Lower leg skin (tissue), 4 donors: ENCODE measurements around the gene ANO1. TPM values are rescaled to one million over a fixed set of nuclear protein-coding genes. Genes with fewer than 3 reads are reported as not detected.

Experiments
- DNase-seq, 2 donors: peaks; one replicate each; pipeline ENCODE4 v3.0.0-alpha.2; 2019; ENCODE audit warnings: low spot score in 2 of 2
- H3K4me3 ChIP-seq: fragments of 200-600 bp; sonication (generic); 2 replicates; pipeline ENCODE4 v1.5.1; 2017; ENCODE audit warnings: mild to moderate bottlenecking, low read depth; ENCODE audit not compliant: poor library complexity, severe bottlenecking
- POLR2A ChIP-seq, 2 donors: fragments of 450-650 bp; IDR thresholded peaks; one replicate each; pipeline ENCODE4 v1.6.1; 2016 to 2017; ENCODE audit warnings: antibody characterized with exemption in 2 of 2, mild to moderate bottlenecking in 1 of 2, moderate library complexity in 1 of 2
- WGBS, 2 donors: methylation state at CpG; one replicate each; pipeline ENCODE4 v1.1.5; 2018; 5-methylcytosine and 5-hydroxymethylcytosine counted together
- intact Hi-C: fragments of 100-400 bp; cut with DNase I; formaldehyde crosslinking; loops from one replicate; pipeline ENCODE4 v1.15.0; 2023; ENCODE audit warnings: low total_unique reads
- total RNA-seq, 4 donors: library from RNA; depleted of rRNA; stranded (reverse); fragments of >200 nt; gene quantifications; one replicate each; pipeline ENCODE4 v1.1.0, GENCODE V29; 2016
- TF ChIP-seq, protein P1 (sequence below), 3 donors: fragments of 450-650 bp; IDR thresholded peaks; one replicate each; pipeline ENCODE4 v1.5.1; 2016; ENCODE audit warnings: antibody characterized with exemption in 3 of 3, mild to moderate bottlenecking in 3 of 3, moderate library complexity in 2 of 3

Gene ANO1
- total RNA-seq, 4 donors from 2014 or later = 55.1 to 106 (median 76.8) TPM

DNA sequence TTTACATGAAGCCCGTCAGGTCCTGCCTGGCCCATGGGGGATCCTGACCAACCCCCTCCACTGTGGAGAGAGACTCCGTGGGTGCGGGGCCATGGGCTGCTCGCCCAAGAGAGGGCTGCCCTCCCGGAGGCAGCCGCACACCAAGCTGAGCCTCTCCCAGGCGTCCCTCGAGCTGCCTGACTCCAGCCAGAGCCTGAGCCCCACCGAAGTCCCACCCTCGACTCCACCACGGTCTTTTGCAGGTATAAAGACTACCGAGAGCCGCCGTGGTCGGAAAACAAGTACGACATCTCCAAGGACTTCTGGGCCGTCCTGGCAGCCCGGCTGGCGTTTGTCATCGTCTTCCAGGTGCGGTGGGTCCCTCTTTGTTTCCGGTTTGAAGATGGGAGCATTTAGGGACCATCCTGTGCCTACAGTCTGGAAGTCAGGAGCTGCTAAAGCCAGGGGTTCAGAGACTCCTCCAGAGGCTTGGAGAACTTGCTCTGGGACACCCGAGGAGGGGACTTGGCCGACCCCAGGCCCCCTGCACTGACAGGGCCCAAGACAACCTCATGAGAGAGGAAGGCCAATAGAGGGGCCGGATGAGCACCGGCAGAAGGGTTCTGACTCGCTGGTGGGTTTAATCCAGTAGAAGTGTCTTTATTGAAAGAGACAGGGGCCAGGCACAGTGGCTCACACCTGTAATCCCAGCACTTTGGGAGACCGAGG lies 107.4 kb downstream of the ANO1 start:
- H3K4me3 ChIP-seq = no peak overlapping the region
- no peak for DNase-seq
- TF ChIP-seq, protein P1, sequence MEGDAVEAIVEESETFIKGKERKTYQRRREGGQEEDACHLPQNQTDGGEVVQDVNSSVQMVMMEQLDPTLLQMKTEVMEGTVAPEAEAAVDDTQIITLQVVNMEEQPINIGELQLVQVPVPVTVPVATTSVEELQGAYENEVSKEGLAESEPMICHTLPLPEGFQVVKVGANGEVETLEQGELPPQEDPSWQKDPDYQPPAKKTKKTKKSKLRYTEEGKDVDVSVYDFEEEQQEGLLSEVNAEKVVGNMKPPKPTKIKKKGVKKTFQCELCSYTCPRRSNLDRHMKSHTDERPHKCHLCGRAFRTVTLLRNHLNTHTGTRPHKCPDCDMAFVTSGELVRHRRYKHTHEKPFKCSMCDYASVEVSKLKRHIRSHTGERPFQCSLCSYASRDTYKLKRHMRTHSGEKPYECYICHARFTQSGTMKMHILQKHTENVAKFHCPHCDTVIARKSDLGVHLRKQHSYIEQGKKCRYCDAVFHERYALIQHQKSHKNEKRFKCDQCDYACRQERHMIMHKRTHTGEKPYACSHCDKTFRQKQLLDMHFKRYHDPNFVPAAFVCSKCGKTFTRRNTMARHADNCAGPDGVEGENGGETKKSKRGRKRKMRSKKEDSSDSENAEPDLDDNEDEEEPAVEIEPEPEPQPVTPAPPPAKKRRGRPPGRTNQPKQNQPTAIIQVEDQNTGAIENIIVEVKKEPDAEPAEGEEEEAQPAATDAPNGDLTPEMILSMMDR (IDR thresholded peaks at IDR 0.05) = no peak
- no peak for TF ChIP-seq POLR2A (IDR thresholded peaks at IDR 0.05)
- intact Hi-C loops = no loop called here
- 91 to 92% methylated on average over 22 to 28 of the region's 28 CpGs for WGBS, 2 donors

- intact Hi-C loops = no loop called here
- 60 to 91% methylated on average over 1 to 6 of the region's 6 CpGs for WGBS, 2 donors
- no peak overlapping the region for H3K4me3 ChIP-seq
- DNase-seq = no peak
- TF ChIP-seq, protein P1 (IDR thresholded peaks at IDR 0.05) = no peak
- TF ChIP-seq POLR2A (IDR thresholded peaks at IDR 0.05) = no peak
These were observed 108.3 kb downstream of the ANO1 start for GRCh38 chr11:70186420-70186819.

DNA sequence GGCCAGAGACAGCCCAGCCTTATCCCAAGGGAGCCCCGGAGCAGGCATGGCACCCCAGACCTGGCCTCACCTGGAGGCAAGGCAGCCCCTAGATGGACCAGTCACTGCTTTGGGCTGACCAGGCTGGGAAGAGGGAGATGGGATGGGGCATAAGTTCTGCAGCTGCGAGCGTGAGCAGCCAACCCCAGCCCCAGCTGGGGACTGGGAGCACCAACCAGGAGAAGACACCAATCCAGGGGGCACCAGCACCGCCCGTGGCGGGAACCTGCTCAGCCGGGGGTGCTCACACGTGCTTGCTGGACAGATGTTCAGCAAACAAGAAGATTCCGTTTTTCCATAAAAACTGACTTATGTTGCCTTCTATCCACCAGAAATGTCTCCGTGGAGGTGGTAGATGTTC lies 108.8 kb downstream of the ANO1 start:
- no peak for TF ChIP-seq POLR2A (IDR thresholded peaks at IDR 0.05)
- TF ChIP-seq, protein P1 (IDR thresholded peaks at IDR 0.05) = no peak
- DNase-seq = no peak
- 93 to 95% methylated on average over 10 of the region's 10 CpGs for WGBS, 2 donors
- no peak overlapping the region for H3K4me3 ChIP-seq
- intact Hi-C loops = no loop called here

- intact Hi-C loops = no loop called here
- DNase-seq = no peak
- H3K4me3 ChIP-seq = no peak overlapping the region
- TF ChIP-seq, protein P1 (IDR thresholded peaks at IDR 0.05) = no peak
- no peak for TF ChIP-seq POLR2A (IDR thresholded peaks at IDR 0.05)
- WGBS, 2 donors = 85 to 89% methylated on average over 11 to 15 of the region's 15 CpGs
These were observed 109.7 kb downstream of the ANO1 start for GRCh38 chr11:70187771-70188170.

DNA sequence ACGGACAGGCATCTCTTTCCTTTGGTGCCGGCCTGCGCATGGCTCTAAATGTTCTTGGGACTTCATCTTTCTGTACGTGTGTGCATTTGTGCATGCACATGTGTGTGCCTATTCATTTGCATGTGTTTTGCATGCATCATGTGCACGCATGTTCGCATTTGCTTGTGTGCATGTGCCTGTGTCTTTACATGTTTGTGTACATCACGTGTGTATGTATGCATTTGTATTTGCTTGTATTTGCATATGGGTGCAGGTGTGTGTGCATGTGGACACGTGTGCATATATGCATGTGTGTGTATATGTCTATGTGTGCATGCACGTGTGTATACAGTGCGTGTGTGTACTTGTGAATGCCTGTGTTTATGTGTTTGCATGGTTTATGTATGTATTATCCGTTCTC lies 111.5 kb downstream of the ANO1 start:
- 86 to 88% methylated on average over 11 of the region's 11 CpGs for WGBS, 2 donors
- H3K4me3 ChIP-seq = no peak overlapping the region
- TF ChIP-seq, protein P1 (IDR thresholded peaks at IDR 0.05) = no peak
- no peak for TF ChIP-seq POLR2A (IDR thresholded peaks at IDR 0.05)
- no peak for DNase-seq
- intact Hi-C loops = loop anchor here (5.0 to 10.0 kb wide), 2 partner anchors 272 to 505 kb away; no protein-coding TSS in a partner anchor
